GM06990 (cell line): ENCODE results near the gene NCAPH2.

Experiments
- DNase-seq: peaks from one replicate; pipeline ENCODE4 v3.0.0-alpha.2; 2011; ENCODE audit not compliant: insufficient read length; ENCODE audit errors: extremely low read depth
- H3K27me3 ChIP-seq: replicated peaks from 2 replicates; pipeline ENCODE4 v1.6.0; 2011; ENCODE audit warnings: low read length; ENCODE audit not compliant: control insufficient read depth, insufficient read depth
- H3K36me3 ChIP-seq: 2 replicates; pipeline ENCODE4 v1.5.1; 2011; ENCODE audit warnings: low read length; ENCODE audit not compliant: control insufficient read depth, insufficient read depth
- H3K4me3 ChIP-seq: replicated peaks from 2 replicates; pipeline ENCODE4 v1.5.1; 2011; ENCODE audit warnings: low read depth, mild to moderate bottlenecking, control low read depth, low read length
- TF ChIP-seq, protein P1 (sequence below): IDR thresholded peaks from 2 replicates; pipeline ENCODE4 v1.5.1; 2011; ENCODE audit warnings: low read length, control low read depth, mild to moderate bottlenecking, inconsistent platforms; ENCODE audit not compliant: insufficient read depth, poor library complexity, severe bottlenecking

NCAPH2 gene

DNA sequence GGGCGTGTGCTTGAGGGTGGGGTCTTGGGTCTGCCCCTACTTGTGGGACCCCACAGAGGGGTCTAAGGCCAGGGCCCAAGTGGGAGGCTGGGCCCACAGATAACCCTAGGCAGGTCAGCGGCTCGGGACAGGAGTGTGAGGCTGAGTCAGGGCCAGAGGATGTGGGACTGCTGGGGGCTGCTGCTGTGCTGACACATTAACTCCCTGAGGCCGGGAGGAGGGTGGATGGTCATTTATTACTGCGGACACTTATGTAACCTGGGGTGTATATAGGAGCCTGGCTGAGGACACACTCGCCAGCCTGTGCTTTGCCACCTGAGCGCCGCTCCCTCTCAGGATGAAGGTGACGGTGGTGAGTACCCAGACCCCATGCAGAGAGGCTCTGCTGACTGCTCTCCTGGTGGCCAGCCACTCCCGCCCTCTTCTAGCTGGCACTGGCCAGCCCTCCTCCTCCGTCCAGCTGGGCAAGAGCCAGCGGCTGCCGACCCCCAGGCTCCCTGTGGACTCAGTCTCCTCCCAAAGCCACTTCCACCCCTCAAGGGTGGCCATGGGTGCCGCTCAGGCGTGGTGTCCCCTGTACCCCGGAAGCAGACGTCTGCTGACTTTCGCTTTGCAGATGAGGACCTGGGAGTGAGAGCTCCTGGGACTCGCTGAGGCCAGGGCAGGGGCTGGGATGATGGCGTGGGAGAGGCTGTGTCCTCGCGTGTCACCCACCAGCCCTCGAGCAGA is 21.3 kb upstream of the NCAPH2 start, which contains the start of gene MIOX:
TSS of gene MIOX (plus strand) at position 299 of the 729 bp plus-strand sequence. CDS start at position 338, 39 bp downstream.
- DNase-seq, result peak; percentile 18
- Histone ChIP-seq H3K27me3 (no peaks in the 10 kb centered on the region; the same call in 1 of the 2 replicates), H3K4me3 (peak within 1 kb of the TSS; percentile 10; the same call in 1 of the 2 replicates), H3K36me3 (no peaks in the 10 kb centered on the region)
- TF ChIP-seq, protein P1, sequence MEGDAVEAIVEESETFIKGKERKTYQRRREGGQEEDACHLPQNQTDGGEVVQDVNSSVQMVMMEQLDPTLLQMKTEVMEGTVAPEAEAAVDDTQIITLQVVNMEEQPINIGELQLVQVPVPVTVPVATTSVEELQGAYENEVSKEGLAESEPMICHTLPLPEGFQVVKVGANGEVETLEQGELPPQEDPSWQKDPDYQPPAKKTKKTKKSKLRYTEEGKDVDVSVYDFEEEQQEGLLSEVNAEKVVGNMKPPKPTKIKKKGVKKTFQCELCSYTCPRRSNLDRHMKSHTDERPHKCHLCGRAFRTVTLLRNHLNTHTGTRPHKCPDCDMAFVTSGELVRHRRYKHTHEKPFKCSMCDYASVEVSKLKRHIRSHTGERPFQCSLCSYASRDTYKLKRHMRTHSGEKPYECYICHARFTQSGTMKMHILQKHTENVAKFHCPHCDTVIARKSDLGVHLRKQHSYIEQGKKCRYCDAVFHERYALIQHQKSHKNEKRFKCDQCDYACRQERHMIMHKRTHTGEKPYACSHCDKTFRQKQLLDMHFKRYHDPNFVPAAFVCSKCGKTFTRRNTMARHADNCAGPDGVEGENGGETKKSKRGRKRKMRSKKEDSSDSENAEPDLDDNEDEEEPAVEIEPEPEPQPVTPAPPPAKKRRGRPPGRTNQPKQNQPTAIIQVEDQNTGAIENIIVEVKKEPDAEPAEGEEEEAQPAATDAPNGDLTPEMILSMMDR, result no peak

DNA sequence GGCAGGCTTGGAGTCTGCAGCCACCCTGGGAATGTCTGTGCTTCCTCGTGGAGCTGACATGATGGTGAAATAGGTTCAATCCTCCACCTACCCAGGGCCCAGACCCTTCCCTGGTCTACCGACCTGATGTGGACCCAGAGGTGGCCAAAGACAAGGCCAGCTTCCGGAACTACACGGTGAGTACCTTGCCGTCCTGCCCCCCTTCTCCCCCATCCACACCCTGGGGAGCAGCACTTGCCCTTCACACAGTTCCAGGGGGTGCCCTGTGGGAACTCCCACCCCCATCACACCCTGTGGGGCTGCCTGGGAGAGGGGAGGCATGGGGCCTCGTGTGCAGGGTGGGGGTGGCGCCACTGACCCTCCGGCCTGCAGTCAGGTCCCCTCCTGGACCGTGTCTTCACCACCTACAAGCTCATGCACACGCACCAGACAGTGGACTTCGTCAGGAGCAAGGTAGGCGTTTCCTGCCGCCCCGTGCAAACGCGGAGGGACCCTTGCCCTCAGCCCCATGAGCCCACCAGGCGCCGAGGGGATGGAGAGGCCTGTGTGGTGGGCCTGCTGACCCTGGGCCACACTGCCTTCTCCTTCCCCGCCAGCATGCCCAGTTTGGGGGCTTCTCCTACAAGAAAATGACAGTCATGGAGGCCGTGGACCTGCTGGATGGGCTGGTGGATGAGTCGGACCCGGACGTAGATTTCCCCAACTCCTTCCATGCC is 20.6 kb upstream of the NCAPH2 start:
- Histone ChIP-seq H3K27me3 (no peaks in the 10 kb centered on the region), H3K36me3 (no peaks in the 10 kb centered on the region), H3K4me3 (peak overlapping the region; percentile 10; the same call in 1 of the 2 replicates)
- no peak for DNase-seq
- TF ChIP-seq, protein P1, result no peak

DNA sequence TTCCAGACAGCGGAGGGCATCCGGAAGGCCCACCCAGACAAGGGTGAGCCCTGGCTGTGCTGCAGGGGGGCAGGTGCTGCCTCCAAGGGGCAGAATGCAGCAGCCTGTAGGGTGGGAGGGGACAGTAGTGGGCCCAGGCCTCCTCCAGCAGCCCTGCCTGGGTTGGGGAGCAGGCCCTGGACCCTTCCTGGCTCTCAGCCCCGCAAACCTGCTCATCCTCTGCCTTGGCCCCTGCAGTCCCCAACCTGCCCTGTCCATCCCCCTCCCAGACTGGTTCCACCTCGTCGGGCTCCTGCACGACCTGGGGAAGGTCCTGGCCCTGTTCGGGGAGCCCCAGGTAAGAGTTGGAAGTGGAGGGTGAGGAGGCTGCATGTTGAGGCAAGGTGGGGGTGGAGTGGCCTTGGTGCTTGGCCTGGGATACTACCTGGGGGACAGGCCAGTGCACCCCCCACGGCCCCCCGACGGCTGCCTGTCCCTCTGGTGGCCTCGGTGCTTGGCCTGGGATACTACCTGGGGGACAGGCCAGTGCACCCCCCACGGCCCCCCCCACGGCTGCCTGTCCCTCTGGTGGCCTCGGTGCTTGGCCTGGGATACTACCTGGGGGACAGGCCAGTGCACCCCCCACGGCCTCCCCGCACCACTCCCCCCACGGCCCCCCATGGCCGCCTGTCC is 19.9 kb upstream of the NCAPH2 start:
- no peaks in the 10 kb centered on the region for H3K36me3 ChIP-seq
- no peak overlapping the region for H3K4me3 ChIP-seq
- H3K27me3 ChIP-seq, result no peaks in the 10 kb centered on the region
- DNase-seq, result no peak
- TF ChIP-seq, protein P1, result no peak

DNA sequence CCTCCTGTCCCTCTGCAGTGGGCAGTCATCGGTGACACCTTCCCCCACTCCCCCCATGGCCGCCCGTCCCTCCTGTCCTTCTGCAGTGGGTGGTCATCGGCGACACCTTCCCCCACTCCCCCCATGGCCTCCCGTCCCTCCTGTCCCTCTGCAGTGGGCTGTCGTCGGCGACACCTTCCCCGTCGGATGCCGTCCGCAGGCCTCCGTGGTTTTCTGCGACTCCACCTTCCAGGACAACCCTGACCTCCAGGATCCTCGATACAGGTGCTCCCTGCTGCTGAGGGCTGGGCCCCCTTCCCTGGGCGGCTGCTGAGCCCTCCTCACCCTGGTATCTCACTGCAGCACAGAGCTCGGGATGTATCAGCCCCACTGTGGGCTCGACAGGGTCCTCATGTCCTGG is 19.1 kb upstream of the NCAPH2 start:
- no peak overlapping the region for H3K4me3 ChIP-seq
- H3K27me3 ChIP-seq, result no peaks in the 10 kb centered on the region
- no peaks in the 10 kb centered on the region for H3K36me3 ChIP-seq
- DNase-seq, result no peak
- TF ChIP-seq, protein P1, result no peak

DNA sequence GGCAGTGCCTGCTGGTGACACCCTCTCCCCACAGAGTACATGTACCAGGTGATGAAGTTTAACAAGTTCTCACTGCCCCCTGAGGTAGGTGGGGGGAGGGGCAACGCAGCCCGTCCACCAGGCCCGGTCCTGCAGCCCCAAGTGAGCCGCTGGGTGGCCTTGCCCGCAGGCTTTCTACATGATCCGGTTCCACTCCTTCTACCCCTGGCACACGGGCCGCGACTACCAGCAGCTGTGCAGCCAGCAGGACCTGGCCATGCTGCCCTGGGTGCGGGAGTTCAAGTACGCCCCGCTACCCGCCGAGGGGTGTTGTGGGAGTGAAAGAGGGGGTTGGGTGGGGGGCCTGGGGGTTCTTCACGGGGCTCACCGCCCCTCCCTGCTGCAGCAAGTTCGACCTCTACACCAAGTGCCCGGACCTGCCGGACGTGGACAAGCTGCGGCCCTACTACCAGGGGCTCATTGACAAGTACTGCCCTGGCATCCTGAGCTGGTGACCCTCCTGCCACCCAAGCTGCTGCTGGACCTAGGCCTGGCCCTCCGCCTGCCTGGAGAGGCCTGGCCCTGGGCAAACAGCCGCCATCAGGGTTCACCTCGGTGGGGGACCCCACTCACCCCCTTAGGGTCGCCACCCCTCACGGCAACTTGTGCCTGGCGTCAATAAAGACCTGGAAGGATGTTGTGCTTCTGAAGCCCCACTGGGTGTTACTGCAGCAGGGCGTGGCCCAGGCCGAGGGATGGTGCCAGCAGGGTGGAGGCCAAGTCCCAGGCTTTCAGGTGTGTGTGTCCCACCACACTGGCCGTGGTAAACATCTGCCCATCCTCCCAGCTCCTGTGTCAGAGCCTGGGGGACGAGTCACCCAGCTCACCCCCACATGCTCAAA is 18.4 kb upstream of the NCAPH2 start:
- H3K36me3 ChIP-seq, result no peaks in the 10 kb centered on the region
- no peaks in the 10 kb centered on the region for H3K27me3 ChIP-seq
- no peak for DNase-seq
- H3K4me3 ChIP-seq, result no peak overlapping the region
- TF ChIP-seq, protein P1, result no peak
